Cardiac muscle cell (in vitro differentiated cells and primary cell): ENCODE data around the gene PRDM8. TPM values are rescaled to one million over a fixed set of nuclear protein-coding genes. Genes with fewer than 3 reads are reported as not detected.

Experiments used
- DNase-seq, 2 donors: peaks; one replicate each; pipeline versions ENCODE4 v3.0.0 to v3.0.0-alpha.2; 2010 to 2017; ENCODE audit warnings: low read depth in 1 of 2, low spot score in 1 of 2
- H3K27ac ChIP-seq: fragments of 200-600 bp; sonication (generic); 2 replicates; pipeline ENCODE4 v1.5.1; 2016
- H3K27me3 ChIP-seq: fragments of 200-600 bp; sonication (generic); 2 replicates; pipeline ENCODE4 v1.6.0; 2016; ENCODE audit warnings: control low read depth
- H3K36me3 ChIP-seq: fragments of 200-600 bp; sonication (generic); 2 replicates; pipeline ENCODE4 v1.5.1; 2016; ENCODE audit warnings: control low read depth
- H3K4me1 ChIP-seq: fragments of 200-600 bp; sonication (generic); 2 replicates; pipeline ENCODE4 v1.8.1; 2017; ENCODE audit warnings: low read depth, mild to moderate bottlenecking, mixed run types
- H3K4me3 ChIP-seq: fragments of 200-600 bp; sonication (generic); 2 replicates; pipeline ENCODE4 v1.5.1; 2016; ENCODE audit warnings: mild to moderate bottlenecking
- H3K9me3 ChIP-seq: fragments of 200-600 bp; sonication (generic); 2 replicates; pipeline ENCODE4 v1.5.1; 2017; ENCODE audit warnings: low read depth, mild to moderate bottlenecking, control low read depth
- polyA plus RNA-seq: library from polyadenylated mRNA; unstranded; fragments of >200 nt; fragmentation: Nextera tagmentation; extraction: Ambion mirVana; gene quantifications from 2 replicates; pipeline ENCODE4 v1.2.1, GENCODE V29; 2016
- total RNA-seq: library from RNA; depleted of rRNA; stranded (reverse); fragments of >200 nt; gene quantifications from 2 replicates; pipeline ENCODE4 v1.2.3, GENCODE V29; 2016
- TF ChIP-seq, protein P1 (sequence below): IDR thresholded peaks from 2 replicates; pipeline ENCODE4 v1.5.1; 2012; ENCODE audit warnings: low read depth, mild to moderate bottlenecking, low read length

PRDM8 gene
- total and polyA plus RNA-seq, 2 experiments from 2014 or later: 6.2 to 18.8 TPM

GRCh38 chr4:80226094-80226493 is 28.8 kb downstream of the PRDM8 start:
- Histone ChIP-seq H3K36me3 (no peaks in the 10 kb centered on the region), H3K9me3 (no peaks in the 10 kb centered on the region), H3K4me1 (no peaks in the 10 kb centered on the region), H3K27ac (no peak overlapping the region), H3K27me3 (peaks cover 75% of the 10 kb centered on the region), H3K4me3 (no peak overlapping the region)
- TF ChIP-seq, protein P1, sequence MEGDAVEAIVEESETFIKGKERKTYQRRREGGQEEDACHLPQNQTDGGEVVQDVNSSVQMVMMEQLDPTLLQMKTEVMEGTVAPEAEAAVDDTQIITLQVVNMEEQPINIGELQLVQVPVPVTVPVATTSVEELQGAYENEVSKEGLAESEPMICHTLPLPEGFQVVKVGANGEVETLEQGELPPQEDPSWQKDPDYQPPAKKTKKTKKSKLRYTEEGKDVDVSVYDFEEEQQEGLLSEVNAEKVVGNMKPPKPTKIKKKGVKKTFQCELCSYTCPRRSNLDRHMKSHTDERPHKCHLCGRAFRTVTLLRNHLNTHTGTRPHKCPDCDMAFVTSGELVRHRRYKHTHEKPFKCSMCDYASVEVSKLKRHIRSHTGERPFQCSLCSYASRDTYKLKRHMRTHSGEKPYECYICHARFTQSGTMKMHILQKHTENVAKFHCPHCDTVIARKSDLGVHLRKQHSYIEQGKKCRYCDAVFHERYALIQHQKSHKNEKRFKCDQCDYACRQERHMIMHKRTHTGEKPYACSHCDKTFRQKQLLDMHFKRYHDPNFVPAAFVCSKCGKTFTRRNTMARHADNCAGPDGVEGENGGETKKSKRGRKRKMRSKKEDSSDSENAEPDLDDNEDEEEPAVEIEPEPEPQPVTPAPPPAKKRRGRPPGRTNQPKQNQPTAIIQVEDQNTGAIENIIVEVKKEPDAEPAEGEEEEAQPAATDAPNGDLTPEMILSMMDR: no peak
- peak in 1 of 2 donors; percentile 53 for DNase-seq

GRCh38 chr4:80228460-80228859 is 31.2 kb downstream of the PRDM8 start:
- Histone ChIP-seq H3K4me1 (no peaks in the 10 kb centered on the region), H3K9me3 (no peaks in the 10 kb centered on the region), H3K4me3 (no peak overlapping the region), H3K36me3 (no peaks in the 10 kb centered on the region), H3K27ac (no peak overlapping the region), H3K27me3 (peaks cover 57% of the 10 kb centered on the region)
- TF ChIP-seq, protein P1: no peak
- no peak for DNase-seq

DNA sequence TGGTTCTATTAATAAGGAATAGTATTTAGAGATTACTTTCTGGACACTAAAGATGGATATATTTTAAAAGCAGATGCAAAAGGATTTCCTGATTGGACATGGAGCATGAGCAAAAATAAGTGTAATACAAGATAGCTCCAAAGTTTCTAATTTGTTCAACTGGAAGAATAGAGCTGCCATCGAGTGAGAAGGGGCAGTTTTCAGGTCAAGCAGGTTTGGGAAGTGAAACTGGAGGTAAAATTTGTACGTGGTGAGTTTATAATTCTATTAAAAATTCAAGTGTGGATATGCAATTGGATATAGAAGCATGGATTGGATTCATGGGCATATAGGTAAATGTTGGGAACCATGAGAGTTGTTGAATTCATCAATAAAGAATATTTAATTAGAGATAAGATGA is 31.8 kb downstream of the PRDM8 start:
- DNase-seq: no peak
- Histone ChIP-seq H3K27ac (no peak overlapping the region), H3K4me1 (no peaks in the 10 kb centered on the region), H3K9me3 (no peaks in the 10 kb centered on the region), H3K36me3 (no peaks in the 10 kb centered on the region), H3K27me3 (peaks cover 51% of the 10 kb centered on the region), H3K4me3 (no peak overlapping the region)
- TF ChIP-seq, protein P1: no peak

- H3K27ac ChIP-seq: no peak overlapping the region
- no peak for DNase-seq
- TF ChIP-seq, protein P1: no peak
- H3K4me3 ChIP-seq: no peak overlapping the region
- H3K27me3 ChIP-seq: peaks cover 51% of the 10 kb centered on the region
- H3K9me3 ChIP-seq: no peaks in the 10 kb centered on the region
- H3K36me3 ChIP-seq: no peaks in the 10 kb centered on the region
- H3K4me1 ChIP-seq: no peaks in the 10 kb centered on the region
Observed at GRCh38 chr4:80229590-80229989, 32.3 kb downstream of the PRDM8 start.

DNA sequence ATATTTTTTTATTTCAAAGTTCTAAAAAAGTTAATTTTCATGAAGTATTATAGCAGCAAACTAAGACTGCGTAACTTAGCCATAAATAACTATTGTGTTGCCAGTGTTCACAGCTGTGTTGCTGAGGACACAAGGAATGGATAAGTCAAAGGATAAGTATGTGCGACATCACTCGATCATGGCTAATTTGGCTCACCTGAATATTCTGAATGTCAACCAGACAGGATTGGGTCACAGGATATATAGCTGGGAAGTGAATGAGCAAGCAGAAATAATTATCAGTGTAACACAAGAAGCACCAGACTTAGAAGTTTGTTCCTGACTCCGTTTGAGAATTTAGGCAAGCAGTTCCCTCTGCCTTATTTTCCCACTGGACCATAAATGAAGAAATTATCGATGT is 33.9 kb downstream of the PRDM8 start:
- Histone ChIP-seq H3K27ac (no peak overlapping the region), H3K4me3 (no peak overlapping the region), H3K9me3 (no peaks in the 10 kb centered on the region), H3K4me1 (no peaks in the 10 kb centered on the region), H3K27me3 (peaks cover 46% of the 10 kb centered on the region), H3K36me3 (no peaks in the 10 kb centered on the region)
- no peak for DNase-seq
- TF ChIP-seq, protein P1: no peak
